ENCODE results near the gene HK1.

The HK1 gene

GRCh38 chr10:69343905-69344304, 65.6 kb downstream of the HK1 start:
- FAIRE-seq = no peak
- no peak for DNase-seq (ENCODE audit: insufficient read length, low spot score)

GRCh38 chr10:69344591-69345252, 66.4 kb downstream of the HK1 start:
- FAIRE-seq = no peak

GRCh38 chr10:69345402-69345801, 67.1 kb downstream of the HK1 start:
- DNase-seq (ENCODE audit: insufficient read length, low spot score) (no peak), FAIRE-seq (no peak)

More at GRCh38 chr10:69344591-69345252, 66.4 kb downstream of the HK1 start:
- DNase-seq (ENCODE audit: insufficient read length, low spot score) = no peak

GRCh38 chr10:69345890-69346474, 67.7 kb downstream of the HK1 start:
- FAIRE-seq = no peak
- no peak for DNase-seq (ENCODE audit: insufficient read length, low spot score)

GRCh38 chr10:69346776-69347175, 68.5 kb downstream of the HK1 start:
- DNase-seq (ENCODE audit: insufficient read length, low spot score) = no peak
- no peak for FAIRE-seq

GRCh38 chr10:69348816-69349541, 70.7 kb downstream of the HK1 start:
- FAIRE-seq (no peak), DNase-seq (ENCODE audit: insufficient read length, low spot score) (peak; percentile 61)

- no peak for FAIRE-seq
These were observed 71.2 kb downstream of the HK1 start for GRCh38 chr10:69349542-69349888.

GRCh38 chr10:69351589-69351988, 73.3 kb downstream of the HK1 start:
- FAIRE-seq (no peak), DNase-seq (ENCODE audit: insufficient read length, low spot score) (no peak)

More at GRCh38 chr10:69349542-69349888, 71.2 kb downstream of the HK1 start:
- no peak for DNase-seq (ENCODE audit: insufficient read length, low spot score)

- no peak for FAIRE-seq
- DNase-seq (ENCODE audit: insufficient read length, low spot score) = no peak
These were observed 74.4 kb downstream of the HK1 start for GRCh38 chr10:69352569-69353264.

- DNase-seq (ENCODE audit: insufficient read length, low spot score) = no peak
- FAIRE-seq = no peak
These were observed 75.8 kb downstream of the HK1 start for GRCh38 chr10:69353977-69354635.

- DNase-seq (ENCODE audit: insufficient read length, low spot score) = no peak
- no peak for FAIRE-seq
These were observed 77.9 kb downstream of the HK1 start for GRCh38 chr10:69356187-69356586.

GRCh38 chr10:69358148-69358795, 80.0 kb downstream of the HK1 start:
- FAIRE-seq (no peak), DNase-seq (ENCODE audit: insufficient read length, low spot score) (no peak)

- FAIRE-seq (no peak), DNase-seq (ENCODE audit: insufficient read length, low spot score) (no peak)
These were observed 80.9 kb downstream of the HK1 start for GRCh38 chr10:69359148-69359547.

GRCh38 chr10:69359594-69359993, 81.3 kb downstream of the HK1 start:
- DNase-seq (ENCODE audit: insufficient read length, low spot score) (no peak), FAIRE-seq (no peak)

- DNase-seq (ENCODE audit: insufficient read length, low spot score) (no peak), FAIRE-seq (no peak)
These were observed 82.4 kb downstream of the HK1 start for GRCh38 chr10:69360485-69361302.

GRCh38 chr10:69361303-69361614, 83.0 kb downstream of the HK1 start:
- FAIRE-seq (no peak), DNase-seq (ENCODE audit: insufficient read length, low spot score) (no peak)

GRCh38 chr10:69362471-69362954, 84.2 kb downstream of the HK1 start:
- DNase-seq (ENCODE audit: insufficient read length, low spot score) = no peak

GRCh38 chr10:69363666-69364065, 85.4 kb downstream of the HK1 start:
- FAIRE-seq = no peak
- no peak for DNase-seq (ENCODE audit: insufficient read length, low spot score)

More at GRCh38 chr10:69362471-69362954, 84.2 kb downstream of the HK1 start:
- FAIRE-seq = no peak

- DNase-seq (ENCODE audit: insufficient read length, low spot score) = no peak
- no peak for FAIRE-seq
These were observed 86.1 kb downstream of the HK1 start for GRCh38 chr10:69364232-69364940.
